Aorta (tissue), 5 donors: Measurements from ENCODE around the gene SSC4D. TPM values are rescaled to one million over a fixed set of nuclear protein-coding genes. Genes with fewer than 3 reads are reported as not detected.
"Not testable (repeated sequence)": the region's sequence is repeated elsewhere in the genome, so short reads cannot be mapped to it uniquely, and the experiment has no call there.

Source experiments
- ATAC-seq: fragments of 200-7000 bp; cut with Tn5 transposase; one replicate; pipeline ENCODE4 v1.9.1; 2022; ENCODE audit warnings: moderate library complexity; ENCODE audit not compliant: low FRiP score
- DNase-seq, 2 donors: peaks; one replicate each; pipeline ENCODE4 v3.0.0-alpha.2; 2020
- H3K27ac ChIP-seq, 2 donors: one replicate each; pipeline ENCODE4 v1.5.1; 2013; ENCODE audit warnings: low read length in 2 of 2, mild to moderate bottlenecking in 2 of 2, moderate library complexity in 2 of 2, control low read depth in 1 of 2, inconsistent platforms in 1 of 2, low read depth in 1 of 2
- H3K27me3 ChIP-seq, 2 donors: one replicate each; pipeline ENCODE4 v1.6.1; 2013; ENCODE audit warnings: control low read depth in 1 of 2, low read length in 1 of 2, mild to moderate bottlenecking in 1 of 2, moderate library complexity in 1 of 2; ENCODE audit not compliant: insufficient read depth in 2 of 2, control insufficient read depth in 1 of 2
- H3K36me3 ChIP-seq, 2 donors: one replicate each; pipeline ENCODE4 v1.6.1; 2013; ENCODE audit warnings: control low read depth in 1 of 2, low read length in 1 of 2, mild to moderate bottlenecking in 1 of 2; ENCODE audit not compliant: insufficient read depth in 2 of 2, control insufficient read depth in 1 of 2
- H3K4me1 ChIP-seq, 2 donors: one replicate each; pipeline ENCODE4 v1.6.1; 2013; ENCODE audit warnings: low read length in 2 of 2, control low read depth in 1 of 2, mild to moderate bottlenecking in 1 of 2, moderate library complexity in 1 of 2; ENCODE audit not compliant: insufficient read depth in 2 of 2, control insufficient read depth in 1 of 2
- H3K4me3 ChIP-seq, 2 donors: one replicate each; pipeline ENCODE4 v1.5.1; 2013; ENCODE audit warnings: low read length in 2 of 2, control low read depth in 1 of 2, mild to moderate bottlenecking in 1 of 2
- H3K9me3 ChIP-seq: one replicate; pipeline ENCODE4 v1.6.1; 2013; ENCODE audit warnings: mild to moderate bottlenecking, low read length; ENCODE audit not compliant: control insufficient read depth
- WGBS, 2 donors: extraction: QIAGEN DNeasy Blood & Tissue Kit; methylation state at CpG; one replicate each; pipeline ENCODE4 v1.1.7; 2013; 5-methylcytosine and 5-hydroxymethylcytosine counted together
- intact Hi-C, 2 donors: fragments of 100-400 bp; cut with DNase I; formaldehyde crosslinking; loops; one replicate each; pipeline versions ENCODE4 v1.14.2 to v1.15.0; 2022
- long read RNA-seq, 2 donors: library from polyadenylated mRNA; unstranded; transcript quantifications; one replicate each; pipeline ENCODE4 v2.0.0, GENCODE V29; 2020 to 2021
- polyA plus RNA-seq, 2 donors: library from polyadenylated mRNA; stranded (reverse); fragments of 200-250 nt; gene quantifications; one replicate each; pipeline ENCODE4 v1.2.3, GENCODE V29; 2013
- total RNA-seq, 2 donors: library from RNA; stranded (reverse); fragmentation: NEBNext Ultra II Directional; extraction: Animal tissue kit (Norgen Biotek cat#: 25700); gene quantifications; one replicate each; pipeline ENCODE4 v1.2.1, GENCODE V29; 2021
- donor health status: healthy with polysubstance abuse.
- donor health status: Bipolar disorder and iron deficiency.
- donor health status: DM: no; HTN: no; CAD: no.
- donor health status: DM: no; HTN: no; CAD: no.
- donor health status: DM: yes; HTN: yes; CAD: no.

Gene SSC4D
- total RNA-seq = under 1 TPM; 0.33 to 0.58 TPM
- polyA plus RNA-seq = under 1 TPM in 1 of 2 donors, not detected in 1; 0.13 TPM
- long read RNA-seq, donor 1, partial matches to known transcripts = 1 of 1 reads
- long read RNA-seq, donor 1, other reads (novel, unspliced or antisense) = 0 of 1 reads
- long read RNA-seq, donor 2, partial matches to known transcripts = 0 of 1 reads
- long read RNA-seq, donor 2, other reads (novel, unspliced or antisense) = 1 of 1 reads

GRCh38 chr7:76409537-76409936 is at the start of gene SSC4D:
Gene SSC4D, minus strand, starts transcription at chr7:76409697. Its CDS starts 5,258 bp downstream, at chr7:76404439.
- DNase-seq (no peak), ATAC-seq (no peak)
- Histone ChIP-seq H3K4me1 (no peaks in the 10 kb centered on the region), H3K9me3 (no peaks in the 10 kb centered on the region), H3K4me3 (no peak within 1 kb of the TSS), H3K27me3 (no peaks in the 10 kb centered on the region), H3K27ac (no peak within 1 kb of the TSS), H3K36me3 (no peaks in the 10 kb centered on the region)
- WGBS, 2 donors = 44 to 54% methylated on average over 6 of the region's 6 CpGs
- intact Hi-C loops = no loop called here

- 34 to 40% methylated on average over 1 of the region's 4 CpGs for WGBS, 2 donors
- not testable (repeated sequence) for ATAC-seq
Observed at GRCh38 chr7:76458504-76458903, 49.0 kb upstream of the SSC4D start.

GRCh38 chr7:76457017-76457416 is 47.5 kb upstream of the SSC4D start:
- H3K4me1 ChIP-seq, H3K27me3 ChIP-seq, H3K36me3 ChIP-seq, intact Hi-C loops, H3K9me3 ChIP-seq, H3K4me3 ChIP-seq, DNase-seq, H3K27ac ChIP-seq, ATAC-seq: not testable (repeated sequence)
- 44% methylated on average over 2 of the region's 4 CpGs; no CpG with 5 or more reads in 1 of the 2 donors for WGBS, 2 donors

More at GRCh38 chr7:76458504-76458903, 49.0 kb upstream of the SSC4D start:
- H3K4me3 ChIP-seq, H3K9me3 ChIP-seq, intact Hi-C loops, H3K27ac ChIP-seq, DNase-seq, H3K36me3 ChIP-seq, H3K4me1 ChIP-seq, H3K27me3 ChIP-seq: not testable (repeated sequence)

- H3K9me3 ChIP-seq, H3K27ac ChIP-seq, H3K27me3 ChIP-seq, H3K4me3 ChIP-seq, intact Hi-C loops, H3K4me1 ChIP-seq, H3K36me3 ChIP-seq: not testable (repeated sequence)
- ATAC-seq (peak; percentile 92), DNase-seq (peak in 1 of 2 donors; percentile 56)
- 5% methylated on average over 4 of the region's 5 CpGs for WGBS, 2 donors
Observed at GRCh38 chr7:76445577-76446008, 36.1 kb upstream of the SSC4D start.

- DNase-seq, H3K27me3 ChIP-seq, intact Hi-C loops, H3K4me1 ChIP-seq, ATAC-seq, H3K4me3 ChIP-seq, H3K27ac ChIP-seq, H3K36me3 ChIP-seq, H3K9me3 ChIP-seq: not testable (repeated sequence)
- WGBS, 2 donors = 93 to 95% methylated on average over 6 to 11 of the region's 12 CpGs
Observed at GRCh38 chr7:76443846-76444245, 34.3 kb upstream of the SSC4D start.

- H3K4me1 ChIP-seq, H3K36me3 ChIP-seq, H3K27ac ChIP-seq, ATAC-seq, intact Hi-C loops, H3K27me3 ChIP-seq, H3K9me3 ChIP-seq, H3K4me3 ChIP-seq, DNase-seq: not testable (repeated sequence)
- WGBS, 2 donors = 91 to 98% methylated on average over 4 to 5 of the region's 5 CpGs
Observed at GRCh38 chr7:76442664-76443446, 33.4 kb upstream of the SSC4D start.

- H3K27ac ChIP-seq, H3K27me3 ChIP-seq, H3K36me3 ChIP-seq, H3K4me3 ChIP-seq, intact Hi-C loops, H3K4me1 ChIP-seq, DNase-seq, H3K9me3 ChIP-seq: not testable (repeated sequence)
- WGBS, 2 donors = 73 to 100% methylated on average over 1 to 2 of the region's 10 CpGs
- peak; percentile 57 for ATAC-seq
Observed at GRCh38 chr7:76441792-76442191, 32.3 kb upstream of the SSC4D start.

- peak in 1 of 2 donors; percentile 34 for DNase-seq
- H3K27me3 ChIP-seq, H3K36me3 ChIP-seq, ATAC-seq, intact Hi-C loops, H3K27ac ChIP-seq, H3K9me3 ChIP-seq, H3K4me3 ChIP-seq, H3K4me1 ChIP-seq: not testable (repeated sequence)
- WGBS, 2 donors = 90 to 94% methylated on average over 4 of the region's 4 CpGs
Observed at GRCh38 chr7:76440404-76440803, 30.9 kb upstream of the SSC4D start.
